GM19328 (cell line): Measurements from ENCODE around the gene CALHM5.

Source experiments
- ATAC-seq: cut with Tn5 transposase; IDR thresholded peaks from one replicate; pipeline ENCODE4 v1.9.1; 2021; ENCODE audit warnings: mild to moderate bottlenecking, moderate library complexity; ENCODE audit not compliant: unreplicated experiment

CALHM5 gene

DNA sequence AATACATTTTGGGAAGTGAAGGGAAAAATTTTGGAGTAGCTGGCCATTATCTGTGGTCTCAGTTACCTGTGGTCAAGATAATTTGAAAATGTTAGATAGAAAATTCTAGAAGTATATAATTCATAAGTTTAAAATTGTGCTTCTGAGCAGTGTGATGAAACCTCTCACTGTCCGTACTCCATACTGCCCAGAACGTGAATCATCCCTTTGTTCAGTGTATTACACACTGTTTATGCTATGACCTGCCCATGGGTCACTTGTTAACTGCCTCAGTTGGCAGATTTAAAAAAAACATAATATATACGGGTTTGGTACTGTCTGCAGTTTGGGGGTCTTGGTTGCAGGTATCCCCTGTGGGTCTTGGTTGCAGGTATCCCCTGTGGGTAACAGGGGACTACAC, 4.1 kb upstream of the CALHM5 start:
- no peak for ATAC-seq

GRCh38 chr6:116508527-116508926, 2.9 kb upstream of the CALHM5 start:
- ATAC-seq: no peak

DNA sequence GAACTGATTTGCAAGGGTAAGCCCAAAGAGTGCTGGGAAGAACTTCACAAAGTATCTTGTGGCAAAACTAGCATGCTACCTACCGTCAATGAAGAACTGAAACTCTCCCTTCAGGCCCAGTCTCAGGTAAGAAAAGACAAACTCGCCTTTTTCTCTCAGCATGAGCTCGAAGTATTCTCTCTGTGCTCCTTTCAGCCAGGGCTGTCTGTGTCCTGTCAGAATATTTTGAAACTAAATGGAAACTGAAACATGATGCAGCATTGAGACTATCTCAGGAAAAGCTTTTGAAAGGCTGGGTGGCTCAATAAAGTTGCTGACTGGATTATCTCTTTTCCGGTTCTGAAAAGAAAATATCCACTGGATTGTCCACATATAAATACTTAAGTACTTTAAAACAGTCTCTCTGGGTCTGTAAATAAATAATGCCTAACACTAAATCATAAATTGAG, 696 bp downstream of the CALHM5 start:
- ATAC-seq: peak; percentile 79

DNA sequence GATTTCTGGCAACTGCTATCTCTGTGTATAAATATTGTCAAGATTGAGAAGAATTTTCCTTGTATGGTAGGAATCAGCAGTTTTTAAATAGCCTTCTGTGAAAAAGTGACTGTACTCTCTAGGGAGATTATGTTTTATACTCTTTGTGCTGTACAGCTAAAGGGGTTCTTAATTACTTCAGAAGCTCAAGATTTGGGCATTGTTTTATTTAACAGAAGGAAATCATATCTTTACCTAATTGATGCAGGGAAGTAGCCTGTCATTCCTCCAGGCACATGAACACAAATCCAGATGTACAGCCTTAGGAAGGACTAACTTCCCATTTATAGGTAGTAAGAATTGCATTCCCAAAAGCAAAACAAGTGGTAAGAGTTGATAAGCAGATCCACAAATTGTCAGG, 1.3 kb downstream of the CALHM5 start:
- no peak for ATAC-seq

DNA sequence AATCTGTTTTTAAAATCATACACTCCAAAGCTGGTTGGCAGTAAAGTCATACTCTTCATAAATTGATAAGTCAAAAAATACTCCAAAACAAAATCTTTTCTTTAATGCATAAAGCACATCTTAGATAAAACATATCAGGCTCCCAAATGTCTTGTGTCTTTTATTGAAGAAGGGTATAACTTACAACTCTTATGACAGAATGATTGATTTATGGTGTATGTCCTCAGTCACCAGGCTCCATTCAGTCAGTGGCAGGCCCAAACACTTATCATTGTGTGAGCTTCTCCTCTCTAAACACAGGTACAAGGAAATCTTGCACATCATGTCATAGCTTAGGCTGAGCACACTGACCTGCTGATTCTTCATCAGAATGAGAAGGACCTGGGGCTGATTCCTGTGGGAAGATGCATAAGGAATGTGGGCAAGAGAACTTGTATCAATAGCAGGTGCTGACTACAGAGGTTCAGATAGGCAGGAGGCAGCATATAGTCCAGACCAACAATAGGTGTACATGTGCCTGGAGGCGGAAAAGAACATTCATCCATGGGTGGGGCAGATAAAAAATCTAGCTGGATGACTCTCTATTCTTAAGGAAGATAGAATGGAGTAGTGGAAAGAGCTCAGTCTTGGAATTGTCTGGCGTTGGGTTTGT, 1.9 kb downstream of the CALHM5 start:
- ATAC-seq: no peak

DNA sequence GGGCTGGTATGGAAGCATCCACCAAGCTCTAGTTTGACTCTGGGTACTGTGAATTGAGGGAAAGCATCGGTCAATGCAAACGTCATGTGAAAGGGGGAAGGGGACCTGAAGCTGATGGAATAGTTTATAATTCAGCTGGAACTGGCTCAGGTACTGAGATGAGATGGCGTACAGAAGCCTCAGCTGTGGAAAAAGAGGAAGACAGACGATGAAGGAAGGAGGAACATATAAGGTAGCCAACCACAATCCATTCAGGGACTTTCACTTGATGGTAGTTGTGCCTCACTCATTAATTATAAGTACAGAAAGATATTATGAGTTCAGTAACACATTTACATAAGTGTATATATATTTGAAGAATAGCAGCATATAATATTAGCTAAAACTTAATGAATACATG, 2.7 kb downstream of the CALHM5 start:
- ATAC-seq: no peak

DNA sequence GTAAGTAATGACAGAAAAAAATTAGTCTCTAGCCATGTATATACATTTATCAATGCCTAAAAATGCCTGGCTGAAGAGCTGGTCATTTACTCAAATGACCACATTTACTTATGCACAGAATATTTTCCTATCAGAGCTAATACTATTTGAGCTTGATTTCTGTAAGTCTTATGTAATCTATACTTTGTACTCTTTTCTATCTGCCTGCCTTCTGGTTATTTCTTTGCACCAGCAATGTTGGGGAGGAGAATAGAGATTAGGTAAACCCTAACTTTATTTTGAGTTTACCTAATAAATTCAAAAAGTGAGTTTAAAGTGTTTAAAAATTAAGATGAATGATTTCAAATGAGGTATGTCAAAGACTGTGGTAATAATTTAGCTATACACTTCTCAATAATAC, 3.7 kb downstream of the CALHM5 start:
- no peak for ATAC-seq

DNA sequence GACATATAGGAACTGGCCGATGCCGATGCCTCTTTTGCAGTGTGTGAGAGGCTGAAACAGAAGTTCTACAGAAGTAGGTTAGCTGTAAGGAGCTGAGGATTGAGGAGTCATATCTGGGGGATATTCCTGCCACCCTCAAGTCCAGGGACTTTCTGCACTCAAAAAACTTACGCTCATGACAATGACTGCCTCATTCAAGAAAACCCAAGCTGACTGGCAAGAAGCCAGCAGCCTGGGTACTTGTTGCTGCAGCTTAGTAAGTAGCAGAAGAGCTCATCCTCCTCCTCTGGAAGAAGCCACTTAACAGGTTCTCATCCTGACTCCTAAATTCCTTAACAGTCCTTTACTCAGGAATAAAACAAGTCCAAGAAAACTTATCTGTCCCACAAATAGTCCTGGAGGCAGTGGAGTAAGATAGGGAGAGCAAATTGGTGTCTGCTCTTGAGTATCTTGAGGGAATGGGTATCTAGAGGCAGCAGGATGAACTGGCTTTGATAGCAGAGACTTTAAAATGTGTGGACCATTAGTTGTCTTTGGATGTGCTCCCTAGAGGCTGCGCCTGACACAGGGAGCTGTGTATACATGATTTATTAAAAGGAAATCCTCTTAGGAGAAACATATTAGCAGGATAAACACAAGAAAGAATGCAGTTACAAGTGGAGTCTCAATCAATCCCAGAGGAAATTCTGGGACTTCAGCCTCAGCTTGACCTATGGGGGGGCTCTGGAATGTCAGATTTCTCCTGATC, 7.4 kb downstream of the CALHM5 start:
- ATAC-seq: no peak

GRCh38 chr6:116522896-116523295, 11.5 kb downstream of the CALHM5 start:
- no peak for ATAC-seq

DNA sequence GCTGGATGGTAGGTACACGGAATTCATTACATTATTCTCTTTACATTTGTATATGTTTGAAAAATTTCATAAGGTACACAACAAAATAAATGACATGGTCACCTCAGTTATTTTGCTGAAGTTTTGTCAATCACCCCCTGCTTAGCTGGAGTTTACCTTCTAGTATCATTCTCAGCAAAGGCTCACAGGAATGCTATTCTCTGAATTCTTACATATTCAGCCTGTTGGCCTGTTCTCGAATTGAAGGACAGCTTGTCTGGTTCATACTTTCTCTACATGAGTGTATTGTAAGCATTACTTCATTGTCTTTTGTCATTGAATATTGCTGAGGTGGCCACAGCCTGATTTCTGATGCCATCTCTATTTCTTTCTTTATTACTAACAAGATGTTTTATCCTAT, 12.8 kb downstream of the CALHM5 start:
- ATAC-seq: no peak

DNA sequence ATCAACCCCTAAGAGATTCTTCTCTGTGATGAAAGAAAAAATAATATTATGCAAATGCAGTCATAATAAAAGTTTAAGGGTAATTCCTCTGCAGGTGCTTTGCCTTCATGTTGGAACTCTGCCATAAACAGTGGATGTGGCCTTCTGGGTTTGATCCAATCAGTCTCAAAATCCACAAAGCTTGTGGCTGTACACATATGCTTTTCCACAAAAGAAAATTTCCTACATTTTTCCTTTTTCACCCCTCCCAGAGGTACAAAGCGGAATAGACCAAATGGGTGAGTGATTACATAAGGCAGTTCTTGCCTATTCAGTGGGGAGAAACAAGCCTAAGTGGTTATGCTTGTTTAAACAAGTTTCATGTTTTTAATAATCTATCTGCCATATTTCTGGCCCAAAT, 16.7 kb downstream of the CALHM5 start:
- no peak for ATAC-seq

DNA sequence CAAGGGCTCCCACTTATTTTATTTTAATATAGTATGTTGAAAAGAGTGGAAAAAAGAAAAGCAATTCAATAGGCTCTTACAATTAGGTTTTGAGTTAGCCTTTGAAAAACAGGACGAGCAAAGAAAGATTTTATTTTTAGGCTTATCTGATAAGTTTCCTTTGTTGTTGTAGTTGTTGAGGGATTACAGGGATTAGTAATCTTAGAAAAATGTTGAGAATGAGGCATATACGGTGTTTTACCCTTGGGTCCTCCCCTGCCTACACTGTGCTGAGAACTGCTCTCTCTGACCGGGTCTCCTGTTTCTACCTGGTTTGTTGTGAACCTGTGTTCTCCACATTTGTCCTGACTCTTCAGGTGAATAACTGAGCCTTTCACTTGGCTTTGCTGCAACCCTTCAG, 17.3 kb downstream of the CALHM5 start:
- ATAC-seq: no peak

- no peak for ATAC-seq
Observed at GRCh38 chr6:116529466-116530290, 18.2 kb downstream of the CALHM5 start.

GRCh38 chr6:116530436-116530835, 19.0 kb downstream of the CALHM5 start:
- no peak for ATAC-seq

DNA sequence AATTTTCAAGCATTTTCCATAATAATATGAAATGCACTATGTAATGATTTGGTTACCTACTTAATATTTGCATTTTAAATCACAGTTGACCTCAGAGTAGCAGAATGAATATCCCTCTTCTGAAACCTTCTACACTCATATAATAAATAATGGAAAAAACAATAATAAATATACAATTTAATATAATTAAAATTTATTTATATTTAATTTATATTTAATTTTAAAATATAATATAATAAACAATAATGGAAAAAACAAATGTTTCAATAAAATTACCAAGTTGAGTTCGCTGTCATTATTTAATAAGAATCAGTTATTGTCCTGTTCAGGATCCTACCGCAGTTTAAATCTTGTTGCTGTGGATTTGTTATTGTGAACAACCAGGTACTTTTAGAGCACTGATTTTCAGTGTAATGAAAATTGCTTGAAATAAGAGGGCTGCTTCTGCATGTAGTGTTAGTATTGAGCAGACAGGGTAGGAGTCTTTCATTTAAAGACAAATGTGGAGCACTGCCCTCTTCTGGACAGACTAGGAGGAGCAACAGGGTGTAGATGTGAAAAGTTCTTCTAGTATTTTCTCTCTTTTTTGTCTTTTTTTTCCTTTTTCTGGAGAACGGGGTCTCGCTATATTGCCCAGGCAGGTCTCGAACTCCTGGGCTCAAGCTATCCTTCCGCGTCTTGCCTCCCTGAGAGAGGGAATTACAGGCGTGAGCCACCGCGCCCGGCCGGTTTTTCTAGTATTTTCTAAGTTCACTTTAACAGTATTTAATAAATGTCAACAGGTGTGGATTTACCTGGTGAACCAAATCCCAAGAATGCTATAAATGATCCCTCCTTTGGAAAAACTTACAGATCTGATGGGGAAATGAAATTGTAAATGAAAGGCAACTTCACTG, 20.5 kb downstream of the CALHM5 start:
- peak; percentile 52 for ATAC-seq

GRCh38 chr6:116533233-116533957, 22.0 kb downstream of the CALHM5 start:
- no peak for ATAC-seq

- ATAC-seq: no peak
Observed at GRCh38 chr6:116535109-116535508, 23.7 kb downstream of the CALHM5 start.

DNA sequence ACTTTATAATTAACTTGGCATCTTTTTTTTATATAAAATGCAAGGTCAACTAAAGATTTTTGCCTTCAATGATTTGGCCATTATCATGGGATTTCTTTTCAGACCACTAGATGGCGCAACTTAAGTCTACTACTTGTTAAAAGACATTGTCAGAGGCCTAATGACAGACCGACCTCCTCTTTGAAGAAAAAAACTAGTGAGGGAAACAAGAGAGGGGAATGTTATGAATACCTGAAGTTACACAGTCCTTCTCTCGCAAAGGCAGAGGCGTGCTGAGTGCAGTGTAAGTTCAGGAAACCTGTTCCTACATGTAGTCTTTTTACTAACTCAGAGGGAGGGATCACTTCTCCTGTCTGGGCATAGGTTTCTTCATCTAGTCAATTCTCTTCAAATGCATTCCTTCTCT, 24.8 kb downstream of the CALHM5 start:
- peak; percentile 56 for ATAC-seq

GRCh38 chr6:116542426-116542825, 31.0 kb downstream of the CALHM5 start:
- ATAC-seq: no peak

DNA sequence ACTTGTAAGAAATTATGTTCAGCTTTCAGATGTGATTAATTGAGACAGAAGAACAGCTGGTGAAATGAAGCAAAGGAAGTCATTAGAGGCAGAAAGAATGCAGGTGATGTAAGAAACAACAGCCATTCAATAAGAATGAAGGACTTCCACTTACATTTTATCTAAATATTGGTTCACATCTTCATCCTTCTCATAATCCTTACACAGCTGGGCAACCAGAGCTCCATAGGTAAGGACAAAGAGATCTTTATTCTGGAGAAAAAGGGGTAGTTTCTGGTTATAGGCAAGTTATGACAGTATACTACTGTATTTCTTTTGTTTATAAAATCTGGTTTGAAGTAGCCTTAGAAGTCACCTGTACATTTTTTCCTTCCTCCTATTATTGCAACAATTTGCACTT, 31.7 kb downstream of the CALHM5 start:
- no peak for ATAC-seq
